ENCODE data around the gene XBP1.

XBP1 gene

DNA sequence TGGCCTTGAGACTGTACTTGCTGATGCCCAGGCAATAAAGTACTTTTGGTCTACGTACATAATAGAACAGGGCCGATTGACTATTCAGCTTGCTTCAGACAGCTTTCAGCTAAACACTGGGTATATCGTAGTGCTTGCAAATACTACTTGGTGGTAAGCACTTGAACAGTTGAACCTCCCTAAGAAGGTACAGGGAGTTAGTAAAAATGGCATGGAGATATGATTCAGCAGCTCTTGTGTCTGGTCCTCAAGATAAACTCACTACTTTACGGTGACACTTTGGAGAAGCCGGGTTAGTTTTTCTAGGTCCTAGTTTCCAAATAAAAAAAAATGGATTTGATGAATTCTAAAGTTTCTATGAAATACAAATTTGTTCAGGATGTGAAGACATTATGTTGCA lies 20.5 kb downstream of the XBP1 start:
- in situ Hi-C loops (cut with HindIII; ENCODE audit: low pct_ligation_motif_present, low sequenced_read_pairs) = no loop called here
- Histone ChIP-seq H3K4me3 (ENCODE audit: low read depth, low read length) (no peak overlapping the region), H3K27ac (no peak overlapping the region), H3K27me3 (replicated peaks) (no peaks in the 10 kb centered on the region), H3K36me3 (replicated peaks) (peaks cover 37% of the 10 kb centered on the region)
- TF ChIP-seq, protein P1, sequence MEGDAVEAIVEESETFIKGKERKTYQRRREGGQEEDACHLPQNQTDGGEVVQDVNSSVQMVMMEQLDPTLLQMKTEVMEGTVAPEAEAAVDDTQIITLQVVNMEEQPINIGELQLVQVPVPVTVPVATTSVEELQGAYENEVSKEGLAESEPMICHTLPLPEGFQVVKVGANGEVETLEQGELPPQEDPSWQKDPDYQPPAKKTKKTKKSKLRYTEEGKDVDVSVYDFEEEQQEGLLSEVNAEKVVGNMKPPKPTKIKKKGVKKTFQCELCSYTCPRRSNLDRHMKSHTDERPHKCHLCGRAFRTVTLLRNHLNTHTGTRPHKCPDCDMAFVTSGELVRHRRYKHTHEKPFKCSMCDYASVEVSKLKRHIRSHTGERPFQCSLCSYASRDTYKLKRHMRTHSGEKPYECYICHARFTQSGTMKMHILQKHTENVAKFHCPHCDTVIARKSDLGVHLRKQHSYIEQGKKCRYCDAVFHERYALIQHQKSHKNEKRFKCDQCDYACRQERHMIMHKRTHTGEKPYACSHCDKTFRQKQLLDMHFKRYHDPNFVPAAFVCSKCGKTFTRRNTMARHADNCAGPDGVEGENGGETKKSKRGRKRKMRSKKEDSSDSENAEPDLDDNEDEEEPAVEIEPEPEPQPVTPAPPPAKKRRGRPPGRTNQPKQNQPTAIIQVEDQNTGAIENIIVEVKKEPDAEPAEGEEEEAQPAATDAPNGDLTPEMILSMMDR (IDR thresholded peaks at IDR 0.05; ENCODE audit: low read depth, low read length, missing control alignments) = no peak
- no peak for DNase-seq

DNA sequence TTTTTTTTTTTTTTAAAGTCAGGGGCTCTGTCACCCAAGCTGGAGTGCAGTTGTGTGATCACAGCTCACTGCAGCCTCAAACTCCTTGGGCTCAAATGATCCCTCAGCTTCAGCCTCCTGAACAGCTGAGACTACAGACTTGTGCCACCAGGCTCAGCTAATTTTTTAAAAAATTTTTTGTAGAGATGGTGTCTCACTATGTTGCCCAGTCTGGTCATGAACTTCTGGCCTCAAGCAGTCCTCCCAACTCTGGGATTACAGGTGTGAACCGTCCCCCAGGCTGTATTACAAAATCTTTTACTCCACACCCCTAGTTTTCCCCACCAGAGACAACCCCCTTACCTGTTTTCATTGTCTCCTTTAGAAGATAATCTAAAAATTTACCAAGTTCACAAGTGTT lies 26.0 kb downstream of the XBP1 start:
- no peaks in the 10 kb centered on the region for H3K27me3 ChIP-seq (replicated peaks)
- no peak for DNase-seq
- peaks cover 7% of the 10 kb centered on the region for H3K36me3 ChIP-seq (replicated peaks)
- in situ Hi-C loops (cut with HindIII; ENCODE audit: low pct_ligation_motif_present, low sequenced_read_pairs) = no loop called here
- H3K27ac ChIP-seq = no peak overlapping the region
- TF ChIP-seq, protein P1 (IDR thresholded peaks at IDR 0.05; ENCODE audit: low read depth, low read length, missing control alignments) = no peak
- no peak overlapping the region for H3K4me3 ChIP-seq (ENCODE audit: low read depth, low read length)

DNA sequence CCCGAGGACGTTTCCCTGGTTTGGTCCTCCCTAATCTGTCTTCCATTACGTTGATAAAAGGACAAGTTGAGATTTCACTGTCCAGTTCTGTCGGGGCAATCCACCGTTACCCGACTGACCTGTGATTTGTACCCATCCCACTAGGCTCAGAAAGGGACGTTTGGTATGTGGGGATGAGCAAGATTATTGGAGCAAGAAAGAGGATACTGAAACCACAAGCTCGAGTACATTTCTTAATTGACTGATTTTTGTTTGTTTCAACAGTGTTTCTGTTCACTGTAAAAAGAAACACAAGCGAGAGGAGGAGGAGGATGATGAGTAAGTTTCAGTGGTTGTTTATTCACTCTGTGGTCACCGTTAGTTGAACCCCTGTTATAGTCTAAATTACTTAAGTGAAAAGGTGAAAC lies 26.9 kb downstream of the XBP1 start:
- no peak for DNase-seq
- Histone ChIP-seq H3K36me3 (replicated peaks) (peaks cover 7% of the 10 kb centered on the region), H3K27ac (peak overlapping the region; percentile 96), H3K27me3 (replicated peaks) (no peaks in the 10 kb centered on the region), H3K4me3 (ENCODE audit: low read depth, low read length) (peak overlapping the region; percentile 83)
- TF ChIP-seq, protein P1 (IDR thresholded peaks at IDR 0.05; ENCODE audit: low read depth, low read length, missing control alignments) = no peak
- in situ Hi-C loops (cut with HindIII; ENCODE audit: low pct_ligation_motif_present, low sequenced_read_pairs) = no loop called here

DNA sequence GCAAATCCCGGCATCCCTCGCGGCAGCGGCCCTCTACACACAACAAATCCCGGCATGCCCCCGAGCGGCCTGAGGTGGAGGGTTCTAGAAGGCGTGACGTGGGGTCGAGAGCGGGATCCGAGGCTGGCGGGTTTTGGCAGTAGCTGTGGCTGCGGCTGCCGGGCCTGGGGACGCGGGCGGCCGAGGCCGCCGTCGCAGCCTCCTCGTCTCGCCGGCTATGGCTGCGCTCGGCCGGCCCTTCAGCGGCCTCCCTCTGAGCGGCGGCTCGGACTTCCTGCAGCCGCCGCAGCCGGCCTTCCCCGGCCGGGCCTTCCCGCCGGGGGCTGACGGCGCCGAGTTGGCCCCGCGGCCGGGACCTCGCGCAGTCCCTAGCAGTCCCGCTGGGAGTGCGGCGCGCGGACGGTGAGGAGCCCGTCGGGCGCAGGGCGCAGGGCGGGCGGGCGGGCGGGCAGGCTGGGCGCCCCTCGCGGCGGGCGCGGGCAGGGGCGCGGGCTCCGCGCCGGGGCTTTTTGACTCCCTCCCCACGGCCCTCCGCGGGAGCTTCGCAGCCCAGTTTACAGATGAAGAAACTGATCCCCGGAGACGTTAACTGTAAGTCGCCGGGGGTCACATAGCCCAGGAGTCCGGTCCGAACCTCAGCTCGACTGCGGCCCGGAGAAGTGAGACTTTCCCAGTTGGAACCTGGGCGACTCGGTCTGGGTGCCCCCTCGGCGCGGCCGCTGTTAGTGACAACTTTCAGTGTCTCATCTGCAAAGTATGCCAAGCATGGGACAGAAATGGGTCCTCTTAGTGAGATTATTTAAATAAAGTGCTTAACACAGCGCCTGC lies 27.5 kb downstream of the XBP1 start, which contains the start of gene CCDC117:
TSS of gene CCDC117 (plus strand) at position 63 of the 828 bp plus-strand sequence. CDS start at position 218, 155 bp downstream.
- H3K36me3 ChIP-seq (replicated peaks) = peaks cover 7% of the 10 kb centered on the region
- TF ChIP-seq, protein P1 (IDR thresholded peaks at IDR 0.05; ENCODE audit: low read depth, low read length, missing control alignments) = peak; percentile 20
- H3K4me3 ChIP-seq (ENCODE audit: low read depth, low read length) = peak within 1 kb of the TSS; percentile 83
- no peaks in the 10 kb centered on the region for H3K27me3 ChIP-seq (replicated peaks)
- peak; percentile 94 for DNase-seq
- in situ Hi-C loops (cut with HindIII; ENCODE audit: low pct_ligation_motif_present, low sequenced_read_pairs) = no loop called here
- peak within 1 kb of the TSS; percentile 96 for H3K27ac ChIP-seq

DNA sequence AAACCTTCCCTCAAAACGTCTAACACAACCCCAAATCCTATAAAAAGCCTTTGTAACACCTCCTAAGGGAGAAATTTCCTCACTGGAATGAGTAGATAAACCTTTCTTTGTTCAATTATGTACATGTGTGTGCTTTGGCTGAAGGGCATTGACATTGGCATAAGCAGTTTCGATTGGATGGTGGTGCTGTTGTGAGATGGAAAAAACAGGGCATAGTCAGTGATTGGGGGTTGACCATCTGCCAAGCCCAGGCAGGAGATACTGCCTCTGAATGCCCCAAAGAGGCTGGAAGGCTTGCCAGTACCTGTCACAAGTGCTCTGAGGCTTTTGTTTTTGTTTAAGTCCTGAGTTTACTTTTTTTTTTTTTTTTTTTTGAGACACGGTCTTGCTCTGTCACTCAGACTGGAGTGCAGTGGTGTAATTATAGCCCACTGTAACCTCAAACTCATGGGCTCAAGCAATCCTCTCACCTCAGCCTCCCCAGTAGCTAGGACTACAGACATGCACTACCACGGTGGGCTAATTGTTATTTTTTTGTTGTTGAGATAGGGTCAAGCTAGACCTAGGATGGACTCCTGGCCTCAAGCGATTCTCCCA lies 29.1 kb downstream of the XBP1 start:
- H3K27me3 ChIP-seq (replicated peaks) = no peaks in the 10 kb centered on the region
- H3K4me3 ChIP-seq (ENCODE audit: low read depth, low read length) = no peak overlapping the region
- TF ChIP-seq, protein P1 (IDR thresholded peaks at IDR 0.05; ENCODE audit: low read depth, low read length, missing control alignments) = no peak
- peaks cover 7% of the 10 kb centered on the region for H3K36me3 ChIP-seq (replicated peaks)
- in situ Hi-C loops (cut with HindIII; ENCODE audit: low pct_ligation_motif_present, low sequenced_read_pairs) = no loop called here
- H3K27ac ChIP-seq = no peak overlapping the region
- no peak for DNase-seq

All from brain microvascular endothelial cell (primary cell).